A549 (cell line): ENCODE results near the gene PRR23E. TPM values are rescaled to one million over a fixed set of nuclear protein-coding genes. Genes with fewer than 3 reads are reported as not detected.

Experiments used
- ATAC-seq, 2 experiments: fragments of 200-7000 bp in 1 of 2; fragments of >200 bp in 1 of 2; cut with Nextera tagmentation in 1 of 2; cut with Tn5 transposase in 1 of 2; 3 replicates each; pipeline versions ENCODE4 v1.8.0 to v1.9.1; 2018 to 2020; ENCODE audit warnings: mild to moderate bottlenecking in 1 of 2, moderate library complexity in 1 of 2
- CTCF ChIA-PET: fragments of 300-600 bp; sonication (Branson Sonifier 250); formaldehyde crosslinking; extraction: SDS; loops from one replicate; lab custom pipeline; 2021; ENCODE audit warnings: antibody characterized with exemption, inconsistent platforms; lab: Yijun Ruan, JAX
- POLR2A ChIA-PET: fragments of 350-600 bp; formaldehyde crosslinking; extraction: SDS; loops from one replicate; lab custom pipeline; 2021; ENCODE audit warnings: antibody characterized with exemption, inconsistent platforms; lab: Yijun Ruan, JAX
- DNase-seq, 2 experiments: peaks; one replicate each; pipeline versions ENCODE4 v3.0.0 to v3.0.0-alpha.2; 2011 to 2016; ENCODE audit warnings: low read depth in 1 of 2, low spot score in 1 of 2
- FAIRE-seq: peaks from 2 replicates; lab custom pipeline; 2011; peaks lifted over from hg19 to GRCh38; lab: Jason Lieb, UNC
- H3K27ac ChIP-seq, 2 experiments: fragments of >200 bp; sonication (Bioruptor Twin); formaldehyde crosslinking; 3 replicates each; pipeline ENCODE4 v1.5.1; 2016 to 2017
- H3K4me1 ChIP-seq: fragments of >200 bp; sonication (Bioruptor Twin); formaldehyde crosslinking; 3 replicates; pipeline ENCODE4 v1.6.1; 2016
- H3K4me2 ChIP-seq: fragments of >200 bp; sonication (Bioruptor Twin); formaldehyde crosslinking; 3 replicates; pipeline ENCODE4 v1.6.1; 2016
- H3K4me3 ChIP-seq: fragments of >200 bp; sonication (Bioruptor Twin); formaldehyde crosslinking; 3 replicates; pipeline ENCODE4 v1.5.1; 2016
- H3K9me3 ChIP-seq: fragments of >200 bp; sonication (Bioruptor Twin); formaldehyde crosslinking; 3 replicates; pipeline ENCODE4 v1.6.1; 2016
- CBX8 ChIP-seq: fragments of 200-600 bp; sonication (generic); IDR thresholded peaks from 2 replicates; pipeline ENCODE4 v1.6.1; 2016
- CHD4 ChIP-seq: fragments of 200-600 bp; sonication (generic); IDR thresholded peaks from 2 replicates; pipeline ENCODE4 v1.6.1; 2016; ENCODE audit warnings: antibody characterized with exemption, mild to moderate bottlenecking, borderline replicate concordance
- HEYL ChIP-seq: fragments of 250-450 bp; sonication (Bioruptor Pico); IDR thresholded peaks from 2 replicates; pipeline ENCODE4 v1.8.0; 2021; ENCODE audit warnings: mild to moderate bottlenecking, moderate library complexity
- HOXA7 ChIP-seq: fragments of 250-450 bp; sonication (Bioruptor Pico); IDR thresholded peaks from 2 replicates; pipeline ENCODE4 v1.5.0; 2020; ENCODE audit warnings: mild to moderate bottlenecking, moderate library complexity
- HOXB13 ChIP-seq: fragments of 250-450 bp; sonication (Bioruptor Pico); IDR thresholded peaks from 2 replicates; pipeline ENCODE4 v1.5.0; 2020; ENCODE audit warnings: low read depth, mild to moderate bottlenecking, moderate library complexity
- JUN ChIP-seq, 2 experiments: fragments of >200 bp; sonication (Bioruptor Twin); formaldehyde crosslinking; IDR thresholded peaks; 2 replicates in 1 of 2; 3 replicates in 1 of 2; pipeline ENCODE4 v1.6.1; 2016 to 2017
- KDM5A ChIP-seq: fragments of 200-600 bp; sonication (generic); IDR thresholded peaks from 2 replicates; pipeline ENCODE4 v1.6.1; 2016; ENCODE audit warnings: antibody characterized with exemption, mild to moderate bottlenecking
- NR3C1 ChIP-seq: fragments of >200 bp; sonication (Bioruptor Twin); formaldehyde crosslinking; IDR thresholded peaks from 3 replicates; pipeline ENCODE4 v1.6.1; 2017
- PBX3 ChIP-seq: IDR thresholded peaks from 2 replicates; pipeline ENCODE4 v1.6.1; 2012
- POLR2A ChIP-seq: IDR thresholded peaks from 2 replicates; pipeline ENCODE4 v1.6.1; 2012; ENCODE audit warnings: mild to moderate bottlenecking, low read length
- RAD21 ChIP-seq, 2 experiments: fragments of >200 bp in 1 of 2; sonication (Bioruptor Twin) in 1 of 2; formaldehyde crosslinking in 1 of 2; IDR thresholded peaks in 1 of 2; conservative IDR thresholded peaks in 1 of 2; 2 replicates in 1 of 2; 3 replicates in 1 of 2; pipeline ENCODE4 v1.6.1; 2012 to 2018; ENCODE audit warnings: inconsistent platforms in 1 of 2
- RARB ChIP-seq: fragments of 250-450 bp; sonication (Bioruptor Pico); IDR thresholded peaks from 2 replicates; pipeline ENCODE4 v1.8.0; 2021; ENCODE audit warnings: mild to moderate bottlenecking, moderate library complexity
- RCOR1 ChIP-seq: fragments of 150-350 bp; IDR thresholded peaks from 2 replicates; pipeline ENCODE4 v1.6.1; 2014; ENCODE audit warnings: antibody characterized with exemption, low read length, low read depth
- REST ChIP-seq: fragments of 200-600 bp; sonication (generic); IDR thresholded peaks from 2 replicates; pipeline ENCODE4 v1.6.1; 2016; ENCODE audit warnings: antibody characterized with exemption, mild to moderate bottlenecking, moderate library complexity
- RFX5 ChIP-seq: fragments of 450-650 bp; IDR thresholded peaks from 2 replicates; pipeline ENCODE4 v1.7.1; 2014; ENCODE audit warnings: antibody characterized with exemption, mild to moderate bottlenecking, moderate library complexity
- SMC3 ChIP-seq: fragments of >200 bp; sonication (Bioruptor Twin); formaldehyde crosslinking; IDR thresholded peaks from 3 replicates; pipeline ENCODE4 v1.6.1; 2018; ENCODE audit warnings: inconsistent platforms
- SREBF2 ChIP-seq: fragments of 450-650 bp; IDR thresholded peaks from 2 replicates; pipeline ENCODE4 v1.6.1; 2014; ENCODE audit warnings: mild to moderate bottlenecking, moderate library complexity
- TP53 ChIP-seq: fragments of 250-450 bp; sonication (Bioruptor Pico); IDR thresholded peaks from 2 replicates; pipeline ENCODE4 v1.5.0; 2021; ENCODE audit warnings: mild to moderate bottlenecking, moderate library complexity
- USF2 ChIP-seq: fragments of 450-650 bp; IDR thresholded peaks from 2 replicates; pipeline ENCODE4 v1.6.1; 2014; ENCODE audit warnings: antibody characterized with exemption
- WGBS: methylation state at CpG from one replicate; pipeline ENCODE4 v1.1.6; 2017; ENCODE audit errors: missing lambda C conversion rate; 5-methylcytosine and 5-hydroxymethylcytosine counted together
- polyA plus RNA-seq, 4 experiments: library from polyadenylated mRNA; depleted of rRNA in 3 of 4; stranded (reverse); fragments of >200 nt; fragmentation: RNase III in 1 of 4; extraction: RNeasy Plus Mini Kit Qiagen cat#74134 plus additional on column Dnase treatment in 1 of 4; gene quantifications; 2 replicates in 3 of 4; 3 replicates in 1 of 4; pipeline ENCODE4 v1.2.3, GENCODE V29; 2011 to 2017

PRR23E gene
- polyA plus RNA-seq, 2 of the 4 experiments (the other 2 are of a cell fraction): not detected

- DNase-seq (no peak), ATAC-seq (no peak), FAIRE-seq (no peak)
- H3K4me2 ChIP-seq: no peak overlapping the region
- H3K9me3 ChIP-seq: 0 out of 3 replicates have a peak, but pooled peaks cover 4% of the 10 kb centered on the region
- ChIA-PET POLR2A (no interaction called here), CTCF (no interaction called here)
- TF ChIP-seq PBX3: no peak
- TF ChIP-seq JUN (IDR thresholded peaks at IDR 0.05): no peak
- no peak overlapping the region for H3K27ac ChIP-seq
- WGBS: 50% methylated on average over 2 of the region's 3 CpGs
- H3K4me1 ChIP-seq: no peaks in the 10 kb centered on the region
- no peak overlapping the region for H3K4me3 ChIP-seq
Observed at GRCh38 chr3:127206154-127206553, 13.2 kb downstream of the PRR23E start.

- ATAC-seq (no peak; a peak in 1 of 6 replicates), FAIRE-seq (no peak), DNase-seq (no peak)
- Histone ChIP-seq H3K27ac (no peak overlapping the region), H3K4me3 (no peak overlapping the region), H3K4me1 (no peaks in the 10 kb centered on the region), H3K4me2 (no peak overlapping the region), H3K9me3 (0 out of 3 replicates have a peak, but pooled peaks cover 4% of the 10 kb centered on the region)
- POLR2A ChIA-PET: no interaction called here
- TF ChIP-seq TP53 (CRISPR knock-in tag): no peak
- no peak for TF ChIP-seq CBX8
- TF ChIP-seq USF2: no peak
- TF ChIP-seq RFX5: no peak
- WGBS: 37% methylated on average over 12 of the region's 15 CpGs
- CTCF ChIA-PET: interaction anchor here (0.5 kb wide), 1 partner anchor 232 kb away, joined by 3 read pairs; no protein-coding TSS in a partner anchor
Observed at GRCh38 chr3:127206611-127207516, 13.9 kb downstream of the PRR23E start.

DNA sequence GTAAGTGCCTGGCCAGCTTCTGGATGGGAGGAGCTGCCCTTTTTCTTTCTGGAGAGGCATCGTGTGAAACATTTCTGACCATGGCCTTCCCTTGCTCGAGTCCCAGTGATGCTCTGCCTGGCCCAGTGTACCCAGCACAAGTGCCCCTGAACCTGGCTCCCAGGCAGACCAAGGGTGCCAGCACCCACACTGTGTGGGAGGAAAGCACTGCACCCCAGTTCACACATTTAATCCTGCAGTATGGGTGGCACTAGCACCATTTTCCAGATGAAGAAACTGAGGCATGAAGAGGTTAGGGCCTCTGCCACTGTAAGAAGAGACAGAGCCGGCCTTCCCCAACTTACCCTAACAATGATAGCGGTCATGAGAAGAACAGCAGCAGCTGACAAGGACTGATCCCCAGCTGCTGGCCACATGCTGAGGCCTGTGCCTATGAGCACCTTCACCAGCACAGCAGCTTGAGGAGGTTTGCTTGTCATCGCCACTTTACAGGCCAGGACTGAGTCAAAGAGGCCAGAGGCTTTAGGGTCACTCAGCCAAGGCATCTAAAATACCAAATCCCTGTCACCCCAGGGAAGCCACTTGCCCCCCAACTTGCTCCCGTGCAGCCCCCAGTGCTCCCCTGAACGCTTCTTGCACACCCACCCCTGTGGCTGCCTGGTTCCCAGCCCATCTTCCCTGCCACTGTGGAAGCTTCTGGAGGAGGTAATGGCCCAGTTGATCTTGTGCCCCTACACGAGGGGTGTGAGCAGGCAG lies 15.0 kb downstream of the PRR23E start:
- no peaks in the 10 kb centered on the region for H3K9me3 ChIP-seq
- no peak overlapping the region for H3K27ac ChIP-seq
- H3K4me2 ChIP-seq: no peak overlapping the region
- DNase-seq (no peak), ATAC-seq (no peak), FAIRE-seq (no peak)
- POLR2A ChIA-PET: no interaction called here
- H3K4me1 ChIP-seq: no peaks in the 10 kb centered on the region
- CTCF ChIA-PET: no interaction called here
- H3K4me3 ChIP-seq: no peak overlapping the region
- TF ChIP-seq REST (no peak), POLR2A (no peak), KDM5A (no peak), SMC3 (no peak), NR3C1 (no peak), CHD4 (no peak), SREBF2 (no peak), HOXA7 (CRISPR knock-in tag) (no peak), RCOR1 (no peak), HEYL (no peak), RARB (no peak), RAD21 (conservative IDR thresholded peaks at IDR 0.05 in 1 of 2, IDR thresholded peaks at IDR 0.05 in 1 of 2) (no peak), HOXB13 (CRISPR knock-in tag) (no peak)
- 56% methylated on average over 3 of the region's 8 CpGs for whole genome bisulfite sequencing
